Measurements from ENCODE around the gene KCNC1. TPM values are rescaled to one million over a fixed set of nuclear protein-coding genes. Genes with fewer than 3 reads are reported as not detected.

KCNC1 gene
- total RNA-seq, 1 donor from 2014 or later: not detected

GRCh38 chr11:17735818-17736578 lies 1.4 kb downstream of the KCNC1 start:
- ATAC-seq (no peak), DNase-seq (ENCODE audit: low spot score) (no peak)

- DNase-seq (ENCODE audit: low spot score) (no peak), ATAC-seq (no peak)
Measured at GRCh38 chr11:17736579-17736893, 2.0 kb downstream of the KCNC1 start.

GRCh38 chr11:17736930-17737817 lies 2.6 kb downstream of the KCNC1 start:
- no peak for DNase-seq (ENCODE audit: low spot score)
- ATAC-seq: no peak

- no peak for DNase-seq (ENCODE audit: low spot score)
Measured at GRCh38 chr11:17738151-17738973, 3.8 kb downstream of the KCNC1 start.

GRCh38 chr11:17739945-17740338 lies 5.4 kb downstream of the KCNC1 start:
- ATAC-seq (no peak), DNase-seq (ENCODE audit: low spot score) (no peak)

More at GRCh38 chr11:17738151-17738973, 3.8 kb downstream of the KCNC1 start:
- no peak for ATAC-seq

GRCh38 chr11:17740649-17741235 lies 6.2 kb downstream of the KCNC1 start:
- ATAC-seq (peak; percentile 54), DNase-seq (ENCODE audit: low spot score) (no peak)

GRCh38 chr11:17741487-17741886 lies 6.9 kb downstream of the KCNC1 start:
- no peak for DNase-seq (ENCODE audit: low spot score)
- no peak for ATAC-seq

GRCh38 chr11:17742019-17742418 lies 7.4 kb downstream of the KCNC1 start:
- no peak for DNase-seq (ENCODE audit: low spot score)

GRCh38 chr11:17743026-17743807 lies 8.6 kb downstream of the KCNC1 start:
- DNase-seq (ENCODE audit: low spot score) (no peak), ATAC-seq (no peak)

More at GRCh38 chr11:17742019-17742418, 7.4 kb downstream of the KCNC1 start:
- no peak for ATAC-seq

GRCh38 chr11:17743808-17744119 lies 9.2 kb downstream of the KCNC1 start:
- no peak for DNase-seq (ENCODE audit: low spot score)

GRCh38 chr11:17744151-17744940 lies 9.8 kb downstream of the KCNC1 start:
- ATAC-seq (no peak), DNase-seq (ENCODE audit: low spot score) (no peak)

More at GRCh38 chr11:17743808-17744119, 9.2 kb downstream of the KCNC1 start:
- ATAC-seq: no peak

GRCh38 chr11:17745023-17745772 lies 10.6 kb downstream of the KCNC1 start:
- ATAC-seq: no peak
- no peak for DNase-seq (ENCODE audit: low spot score)

- DNase-seq (ENCODE audit: low spot score) (no peak), ATAC-seq (no peak)
Measured at GRCh38 chr11:17746096-17746495, 11.5 kb downstream of the KCNC1 start.

- ATAC-seq (no peak), DNase-seq (ENCODE audit: low spot score) (no peak)
Measured at GRCh38 chr11:17747131-17747955, 12.8 kb downstream of the KCNC1 start.

GRCh38 chr11:17748044-17748443 lies 13.5 kb downstream of the KCNC1 start:
- DNase-seq (ENCODE audit: low spot score) (no peak), ATAC-seq (no peak)

- ATAC-seq (no peak), DNase-seq (ENCODE audit: low spot score) (no peak)
Measured at GRCh38 chr11:17748761-17749721, 14.5 kb downstream of the KCNC1 start.

Data from left lobe of liver (tissue), 2 donors.